ENCODE results near the gene SPIRE1. TPM values are rescaled to one million over a fixed set of nuclear protein-coding genes. Genes with fewer than 3 reads are reported as not detected.
A peak's percentile ranks its signal among the peaks of the same experiment; 100 is the strongest.
"Not testable (repeated sequence)": the region's sequence is repeated elsewhere in the genome, so short reads cannot be mapped to it uniquely, and the experiment has no call there.

Gene SPIRE1
- total RNA-seq, 1 experiment from 2014 or later = 19.1 TPM

- DNase-seq (ENCODE audit: low read depth) = no peak
Observed at GRCh38 chr18:12417687-12418086, 240.2 kb downstream of the SPIRE1 start.

DNA sequence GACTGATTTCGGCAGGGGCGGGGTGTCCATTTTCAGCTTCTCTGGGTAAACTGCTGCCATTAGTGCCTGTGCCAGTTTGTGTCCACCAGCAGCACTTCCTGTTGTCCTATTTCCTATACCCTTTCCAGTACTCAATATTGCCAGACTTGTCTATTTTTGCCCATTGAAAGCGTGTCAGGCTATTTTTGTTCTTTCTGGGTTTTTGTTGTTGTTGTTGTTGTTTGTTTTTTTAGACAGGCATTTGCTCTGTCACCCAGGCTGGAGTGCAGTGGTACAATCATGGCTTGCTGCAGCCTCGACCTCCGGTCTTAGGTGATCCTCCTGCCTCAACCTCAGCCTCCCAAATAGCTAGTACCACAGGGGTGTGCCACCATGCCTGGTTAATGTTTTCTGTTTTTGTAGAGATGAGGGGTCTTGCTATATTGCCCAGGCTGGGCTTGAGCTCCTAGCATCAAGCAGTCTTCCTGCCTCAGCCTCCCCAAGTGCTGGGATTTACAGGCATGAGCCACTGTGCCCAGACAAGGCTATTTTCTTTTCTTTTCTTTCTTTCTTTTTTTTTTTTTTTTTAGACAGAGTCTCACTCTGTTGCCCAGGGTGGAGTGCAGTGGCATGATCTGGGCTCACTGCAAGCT, 241.7 kb downstream of the SPIRE1 start:
- DNase-seq (ENCODE audit: low read depth) = no peak

GRCh38 chr18:12411456-12411855, 246.5 kb downstream of the SPIRE1 start:
- DNase-seq (ENCODE audit: low read depth) = no peak

DNA sequence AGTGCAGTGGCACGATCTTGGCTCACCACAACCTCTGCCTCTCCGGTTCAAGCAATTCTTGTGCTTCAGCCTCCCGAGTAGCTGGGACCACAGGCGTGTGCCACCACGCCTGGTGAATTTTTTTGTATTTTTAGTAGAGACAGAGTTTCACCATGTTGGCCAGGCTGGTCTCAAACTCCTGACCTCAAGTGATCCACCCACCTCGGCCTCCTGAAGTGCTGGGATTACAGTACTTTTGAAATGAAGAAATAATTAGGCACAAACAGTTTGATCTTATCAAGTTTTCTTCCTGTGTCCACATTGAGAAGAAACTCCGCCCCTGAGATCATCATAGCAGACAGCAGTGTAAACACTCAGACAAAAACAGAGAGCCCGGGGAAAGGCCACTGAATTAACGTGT, 247.2 kb downstream of the SPIRE1 start:
- DNase-seq (ENCODE audit: low read depth) = not testable (repeated sequence)

- DNase-seq (ENCODE audit: low read depth) = no peak
Observed at GRCh38 chr18:12410081-12410481, 247.8 kb downstream of the SPIRE1 start.

GRCh38 chr18:12409469-12409868, 248.4 kb downstream of the SPIRE1 start:
- peak; percentile 25 for DNase-seq (ENCODE audit: low read depth)

GRCh38 chr18:12408247-12408869, 249.5 kb downstream of the SPIRE1 start:
- no peak for DNase-seq (ENCODE audit: low read depth)

DNA sequence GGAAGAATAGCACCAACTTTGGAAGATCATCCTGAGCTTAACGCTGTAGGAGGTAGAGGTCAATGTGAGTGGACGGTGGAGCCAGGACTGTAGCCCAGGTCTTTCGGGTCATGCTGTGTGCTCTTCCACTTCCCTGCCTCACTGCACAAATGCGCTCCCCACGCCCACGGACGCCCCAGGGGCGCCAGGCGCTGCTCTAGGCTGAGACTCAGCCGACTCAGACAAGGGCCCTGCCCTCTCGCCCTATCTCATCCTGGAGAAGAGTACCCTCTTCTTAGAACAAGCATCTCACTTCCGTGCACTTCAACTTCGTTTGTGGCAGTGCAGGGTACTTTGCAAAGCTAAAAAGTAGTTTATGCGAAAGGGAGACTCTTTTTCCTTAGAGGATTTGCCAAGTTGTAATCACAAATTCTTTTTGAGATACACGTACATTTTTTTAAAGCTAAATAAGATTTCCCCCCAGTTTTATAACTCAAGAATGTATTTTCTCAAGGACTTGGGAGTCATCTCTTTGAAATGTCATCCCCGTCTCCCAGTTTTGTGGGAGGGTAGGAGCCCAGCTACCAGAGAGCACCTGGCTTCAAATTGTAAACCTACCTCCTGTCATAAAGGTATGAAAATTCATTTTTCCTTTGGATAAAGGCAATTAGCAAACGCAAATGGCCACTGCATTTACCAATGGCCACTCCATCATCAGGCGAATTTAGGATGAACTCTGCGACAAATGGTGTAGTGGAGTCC, 251.4 kb downstream of the SPIRE1 start:
- no peak for DNase-seq (ENCODE audit: low read depth)

DNA sequence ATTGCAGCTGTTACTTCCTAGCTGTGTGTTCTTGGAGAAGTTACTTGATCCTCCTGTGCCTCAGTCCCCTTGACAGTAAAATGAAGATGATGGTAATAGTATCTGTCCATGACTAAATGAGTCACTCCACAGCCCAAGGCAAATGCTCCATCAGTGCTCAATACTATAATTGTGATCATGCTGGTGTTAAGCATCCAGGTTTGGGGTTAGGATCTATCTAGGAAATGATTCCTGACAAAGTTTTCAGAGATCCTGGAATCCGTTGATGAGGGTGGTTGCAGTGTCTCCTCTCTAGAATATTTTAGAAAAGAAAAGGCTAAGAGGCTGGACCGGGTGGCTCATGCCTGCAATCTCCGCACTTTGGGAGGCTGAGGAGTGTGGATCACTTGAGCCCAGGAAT, 252.8 kb downstream of the SPIRE1 start:
- no peak for DNase-seq (ENCODE audit: low read depth)

DNA sequence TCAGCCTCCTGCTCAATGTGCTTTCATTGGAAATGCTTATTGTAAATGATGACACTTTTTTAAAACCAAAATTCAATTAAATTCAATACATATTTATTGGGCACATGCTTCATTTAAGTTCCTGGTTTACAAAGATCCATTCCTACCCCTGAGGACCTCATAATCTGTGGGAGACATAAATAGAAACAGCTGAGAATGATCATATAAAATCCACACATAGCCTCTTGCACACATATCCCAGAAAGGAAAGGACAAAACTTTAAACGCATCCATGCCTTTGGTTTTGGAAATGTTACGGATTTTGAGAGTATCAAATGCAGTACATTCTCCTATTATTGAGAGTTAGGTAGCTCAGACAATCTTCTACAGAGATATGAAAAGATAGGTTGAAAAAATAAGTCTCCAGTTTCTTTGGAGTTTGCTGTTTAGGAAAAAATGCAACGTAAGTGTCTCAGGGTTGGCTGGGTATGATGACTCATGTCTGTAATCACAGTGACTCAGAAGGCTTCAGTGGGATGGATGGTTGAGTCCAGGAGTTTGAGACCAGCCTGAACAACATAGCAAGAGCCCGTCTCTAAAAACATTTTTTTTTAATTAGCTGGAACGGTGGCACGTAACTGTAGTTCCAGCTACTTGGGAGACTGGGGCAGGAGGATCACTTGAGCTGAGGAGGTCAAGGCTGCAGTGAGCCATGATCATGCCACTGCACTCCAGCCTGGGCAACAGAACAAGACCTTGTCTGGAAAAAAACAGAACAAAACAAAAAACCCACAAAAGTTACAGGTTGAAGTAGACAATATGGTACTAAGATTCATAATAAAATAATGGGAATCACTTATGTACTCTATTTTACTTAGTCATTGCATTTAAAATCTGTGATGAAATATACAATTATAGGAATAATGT, 254.1 kb downstream of the SPIRE1 start:
- DNase-seq (ENCODE audit: low read depth) = peak; percentile 95

DNA sequence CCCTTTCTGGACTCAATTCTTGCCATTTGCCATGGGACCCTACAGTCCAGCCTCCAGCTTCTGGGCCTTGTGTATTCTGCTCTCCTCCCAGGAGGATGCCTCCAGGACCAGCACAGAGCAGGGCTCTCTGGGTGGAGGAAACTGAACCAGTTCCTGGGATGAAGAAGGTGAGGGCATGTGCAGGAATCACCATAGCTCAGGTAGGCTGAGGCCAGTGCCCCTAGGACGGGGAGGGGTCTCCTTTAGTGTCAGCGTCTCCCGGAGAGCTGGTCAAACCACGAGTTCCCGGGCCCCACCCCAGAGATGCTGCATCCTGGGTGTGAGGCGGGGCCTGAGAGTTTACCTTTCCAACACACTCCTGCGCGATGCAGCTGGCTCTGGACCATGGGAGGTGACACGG, 256.0 kb downstream of the SPIRE1 start:
- no peak for DNase-seq (ENCODE audit: low read depth)

- DNase-seq (ENCODE audit: low read depth) = no peak
Observed at GRCh38 chr18:12399231-12399630, 258.7 kb downstream of the SPIRE1 start.

DNA sequence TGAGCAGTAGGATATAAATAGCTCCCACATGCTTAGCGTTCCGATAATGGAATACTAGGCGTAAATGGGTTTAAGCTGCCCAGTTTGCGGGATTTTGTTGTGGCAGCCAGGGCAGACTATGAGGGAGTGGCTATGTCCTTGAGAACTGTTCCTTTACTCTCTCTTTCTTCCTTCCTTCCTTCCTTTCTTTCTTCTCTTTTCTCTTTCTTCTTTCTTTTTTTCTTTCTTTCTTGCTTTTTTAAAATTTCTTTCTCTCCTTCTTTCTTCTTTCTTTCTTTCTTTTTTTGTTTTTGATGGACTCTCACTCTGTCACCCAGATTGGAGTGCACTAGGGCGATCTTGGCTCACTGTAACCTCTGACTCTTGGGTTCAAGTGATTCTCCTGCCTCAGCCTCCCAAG, 259.3 kb downstream of the SPIRE1 start:
- DNase-seq (ENCODE audit: low read depth) = no peak

DNA sequence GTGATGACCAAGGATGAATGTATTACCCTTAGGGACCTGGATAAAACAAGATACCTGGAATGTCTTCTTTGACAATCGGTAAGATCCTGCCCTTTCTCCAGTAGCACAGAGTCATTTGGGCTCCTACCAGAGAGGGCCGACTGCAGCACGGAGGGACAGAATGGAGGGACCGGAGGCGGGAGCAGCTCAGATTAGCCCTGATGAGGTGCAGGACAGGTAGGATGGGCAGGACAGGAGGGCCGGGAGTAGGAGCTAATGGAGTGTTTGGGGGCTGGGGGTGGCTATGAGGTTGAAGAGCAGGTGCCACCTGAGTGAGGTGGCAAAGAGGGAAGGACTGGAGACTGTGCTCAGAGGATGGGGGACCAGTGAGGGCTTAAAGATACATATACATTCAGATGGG, 260.1 kb downstream of the SPIRE1 start:
- no peak for DNase-seq (ENCODE audit: low read depth)

- DNase-seq (ENCODE audit: low read depth) = no peak
Observed at GRCh38 chr18:12397254-12397653, 260.7 kb downstream of the SPIRE1 start.

Other genes with a start within 250 kb of the SPIRE1 start
- gene CEP76, start 44.6 kb upstream of the SPIRE1 start, total RNA-seq (2014; rRNA removed; shearing (Covaris generic)) = 9.9 and 22.4 TPM in 2 replicates
- gene PSMG2, start 44.9 kb upstream of the SPIRE1 start, total RNA-seq (2014; rRNA removed; shearing (Covaris generic)) = 92.3 and 136 TPM in 2 replicates
- gene PTPN2, start 226.1 kb upstream of the SPIRE1 start, total RNA-seq (2014; rRNA removed; shearing (Covaris generic)) = 12.7 and 23.0 TPM in 2 replicates

Measured in M059J (cell line).